ENCODE measurements around the gene GNG4. TPM values are rescaled to one million over a fixed set of nuclear protein-coding genes. Genes with fewer than 3 reads are reported as not detected.

The GNG4 gene
- total RNA-seq, 1 experiment from 2014 or later = 34.4 TPM

GRCh38 chr1:235663628-235664027, 14.0 kb upstream of the GNG4 start:
- Histone ChIP-seq H3K79me1 (ENCODE audit: insufficient read depth, low read depth, low read length, poor library complexity, severe bottlenecking) (no peaks in the 10 kb centered on the region), H3K56ac (ENCODE audit: insufficient read length, low read depth, low read length) (no peak overlapping the region), H4K91ac (ENCODE audit: insufficient read length, low read depth, low read length) (no peak overlapping the region), H3K4me1 (ENCODE audit: insufficient read depth, low read length) (peaks cover 2% of the 10 kb centered on the region; the same call in 1 of the 2 replicates), H2BK15ac (ENCODE audit: low read depth, low read length) (no peak overlapping the region), H4K5ac (ENCODE audit: insufficient read length, low read depth, low read length) (no peak overlapping the region), H3K23me2 (ENCODE audit: insufficient read length, low read depth, low read length, poor library complexity, severe bottlenecking) (no peaks in the 10 kb centered on the region), H2BK120ac (ENCODE audit: low read depth, low read length, poor library complexity, severe bottlenecking) (no peak overlapping the region), H3K27me3 (ENCODE audit: insufficient read depth, low read length) (no peaks in the 10 kb centered on the region), H3K79me2 (ENCODE audit: insufficient read depth, low read length) (no peaks in the 10 kb centered on the region), H3K4me2 (ENCODE audit: insufficient read depth, insufficient read length, low read length) (no peak overlapping the region), H3K18ac (ENCODE audit: insufficient read length, low read depth, low read length) (no peak overlapping the region), H3K9ac (ENCODE audit: extremely low read depth, insufficient read length, low read length) (no peak overlapping the region), H4K20me1 (ENCODE audit: control insufficient read depth, insufficient read depth, insufficient read length) (no peaks in the 10 kb centered on the region), H2BK12ac (ENCODE audit: insufficient read length, low read depth, low read length) (no peak overlapping the region), H3K27ac (ENCODE audit: insufficient read length, low read depth, low read length) (no peak overlapping the region), H3K23ac (ENCODE audit: insufficient read length, low read depth, low read length) (no peak overlapping the region), H2BK20ac (ENCODE audit: low read depth, low read length, poor library complexity, severe bottlenecking) (no peak overlapping the region), H4K8ac (replicated peaks; ENCODE audit: insufficient read length, low read depth, low read length) (no peak overlapping the region), H3K9me3 (ENCODE audit: control insufficient read depth, low read depth, low read length) (no peaks in the 10 kb centered on the region), H3K4ac (ENCODE audit: low read depth, low read length) (no peak overlapping the region), H2AK5ac (ENCODE audit: insufficient read length, low read length) (no peak overlapping the region), H2BK5ac (ENCODE audit: insufficient read length, low read length) (no peak overlapping the region), H3T11ph (ENCODE audit: low read length) (no peak overlapping the region), H2AFZ (ENCODE audit: low read length) (no peak overlapping the region), H3K14ac (ENCODE audit: insufficient read depth, low read length) (no peak overlapping the region)
- WGBS (ENCODE audit: extremely low coverage, insufficient read length, low lambda C conversion rate) = no CpG with 5 or more reads among the region's 4 CpGs
- Mint-ChIP-seq H3K9me3 (peaks cover 2 to 4% of the 10 kb centered on the region in 2 experiments), H3K36me3 (ENCODE audit: insufficient read depth in 1 of 3, low read depth in 3 of 3) (peaks cover 0 to 7% (median 0%) of the 10 kb centered on the region in 3 experiments; a peak in 3 of 7 replicates), H3K27me3 (ENCODE audit: low read depth) (no peaks in the 10 kb centered on the region), H3K4me3 (no peak overlapping the region), H3K27ac (no peak overlapping the region), H3K4me1 (peaks cover 28 to 35% of the 10 kb centered on the region in 2 experiments)
- DNase-seq = no peak
- no peak for TF ChIP-seq CTCF (conservative IDR thresholded peaks at IDR 0.05)
